ENCODE results near the gene CLECL1.
"Not testable (repeated sequence)": the region's sequence is repeated elsewhere in the genome, so short reads cannot be mapped to it uniquely, and the experiment has no call there.

The CLECL1 gene

GRCh38 chr12:9700606-9700956 is 32.3 kb downstream of the CLECL1 start:
- ChIA-PET CTCF (interaction anchor here (1.0 to 4.0 kb wide), 4 partner anchors 7 to 43 kb away, joined by 3 to 21 read pairs (median 6); no protein-coding TSS in a partner anchor), POLR2A (interaction anchor here (1.7 kb wide), 1 partner anchor 369 kb away, joined by 5 read pairs; no protein-coding TSS in a partner anchor)
- no peak for TF ChIP-seq CTCF (IDR thresholded peaks at IDR 0.05; ENCODE audit: control extremely low read depth, extremely low read depth, low read depth, missing control alignments)
- no peak for DNase-seq (ENCODE audit: extremely low spot score)

GRCh38 chr12:9699898-9700605 is 32.8 kb downstream of the CLECL1 start:
- POLR2A ChIA-PET, result interaction anchor here (0.7 to 1.7 kb wide), 4 partner anchors 13 to 369 kb away, joined by 3 to 5 read pairs (median 4); no protein-coding TSS in a partner anchor
- CTCF ChIA-PET, result interaction anchor here (0.9 to 4.0 kb wide), 5 partner anchors 8 to 66 kb away, joined by 3 to 21 read pairs (median 4); no protein-coding TSS in a partner anchor
- TF ChIP-seq CTCF (IDR thresholded peaks at IDR 0.05; ENCODE audit: control extremely low read depth, extremely low read depth, low read depth, missing control alignments), result no peak
- no peak for DNase-seq (ENCODE audit: extremely low spot score)

GRCh38 chr12:9699269-9699897 is 33.5 kb downstream of the CLECL1 start:
- CTCF ChIA-PET, result interaction anchor here (0.8 to 4.0 kb wide), 5 partner anchors 9 to 65 kb away, joined by 3 to 21 read pairs (median 4); no protein-coding TSS in a partner anchor
- POLR2A ChIA-PET, result interaction anchor here (0.7 to 1.7 kb wide), 4 partner anchors 12 to 368 kb away, joined by 3 to 5 read pairs (median 4); no protein-coding TSS in a partner anchor

GRCh38 chr12:9698681-9699080 is 34.2 kb downstream of the CLECL1 start:
- DNase-seq (ENCODE audit: extremely low spot score), result no peak
- no peak for TF ChIP-seq CTCF (IDR thresholded peaks at IDR 0.05; ENCODE audit: control extremely low read depth, extremely low read depth, low read depth, missing control alignments)
- POLR2A ChIA-PET, result no interaction called here
- CTCF ChIA-PET, result interaction anchor here (0.8 to 4.0 kb wide), 3 partner anchors 9 to 44 kb away, joined by 3 to 21 read pairs (median 9); no protein-coding TSS in a partner anchor

More at GRCh38 chr12:9699269-9699897, 33.5 kb downstream of the CLECL1 start:
- no peak for TF ChIP-seq CTCF (IDR thresholded peaks at IDR 0.05; ENCODE audit: control extremely low read depth, extremely low read depth, low read depth, missing control alignments)
- DNase-seq (ENCODE audit: extremely low spot score), result no peak

GRCh38 chr12:9697619-9698018 is 35.3 kb downstream of the CLECL1 start:
- POLR2A ChIA-PET, result no interaction called here
- CTCF ChIA-PET, result interaction anchor here (0.6 to 4.0 kb wide), 3 partner anchors 10 to 14 kb away, joined by 3 to 21 read pairs (median 4); no protein-coding TSS in a partner anchor
- DNase-seq (ENCODE audit: extremely low spot score), result no peak
- no peak for TF ChIP-seq CTCF (IDR thresholded peaks at IDR 0.05; ENCODE audit: control extremely low read depth, extremely low read depth, low read depth, missing control alignments)

- CTCF ChIA-PET, result interaction anchor here (1.3 kb wide), 1 partner anchor 15 kb away, joined by 3 read pairs; no protein-coding TSS in a partner anchor
- DNase-seq (ENCODE audit: extremely low spot score); POLR2A ChIA-PET: not testable (repeated sequence)
Observed at GRCh38 chr12:9695661-9696060, 37.2 kb downstream of the CLECL1 start.

- CTCF ChIA-PET, result interaction anchor here (1.3 kb wide), 1 partner anchor 14 kb away, joined by 3 read pairs; no protein-coding TSS in a partner anchor
- DNase-seq (ENCODE audit: extremely low spot score); POLR2A ChIA-PET: not testable (repeated sequence)
Observed at GRCh38 chr12:9695150-9695549, 37.7 kb downstream of the CLECL1 start.

Data from GM10248 (cell line).